Natural killer cell (primary cell): ENCODE results near the gene CMBL. TPM values are rescaled to one million over a fixed set of nuclear protein-coding genes. Genes with fewer than 3 reads are reported as not detected.
"Not testable (repeated sequence)": the region's sequence is repeated elsewhere in the genome, so short reads cannot be mapped to it uniquely, and the experiment has no call there.

Experiments
- ATAC-seq, 3 donors: fragments of 150-1000 bp in 2 of 3; fragments of 200-7000 bp in 1 of 3; cut with Tn5 transposase; 1 replicate in 1 of 3; 2 replicates in 2 of 3; pipeline ENCODE4 v1.10.0; 2021; ENCODE audit warnings: mild to moderate bottlenecking in 2 of 3, moderate library complexity in 2 of 3
- DNase-seq, 2 donors: peaks; one replicate each; pipeline versions ENCODE4 v3.0.0 to v3.0.0-alpha.2; 2013 to 2021; ENCODE audit warnings: mixed read lengths in 1 of 2
- H3K27ac ChIP-seq: one replicate; pipeline ENCODE4 v1.5.1; 2013; ENCODE audit warnings: mild to moderate bottlenecking, low read length
- H3K27me3 ChIP-seq: one replicate; pipeline ENCODE4 v1.6.1; 2013; ENCODE audit warnings: low read length; ENCODE audit not compliant: control insufficient read depth, insufficient read depth
- H3K36me3 ChIP-seq: one replicate; pipeline ENCODE4 v1.6.1; 2013; ENCODE audit warnings: low read length; ENCODE audit not compliant: control insufficient read depth, insufficient read depth
- H3K4me1 ChIP-seq: one replicate; pipeline ENCODE4 v1.6.1; 2013; ENCODE audit warnings: low read length; ENCODE audit not compliant: control insufficient read depth, insufficient read depth
- H3K4me3 ChIP-seq: one replicate; pipeline ENCODE4 v1.5.1; 2013; ENCODE audit warnings: low read length
- H3K9me3 ChIP-seq: one replicate; pipeline ENCODE4 v1.6.1; 2013; ENCODE audit warnings: low read length; ENCODE audit not compliant: control insufficient read depth, insufficient read depth
- H3K27ac Mint-ChIP-seq, 2 donors: one replicate each; pipeline ENCODE4 v1.8.0; 2022; ENCODE audit warnings: mild to moderate bottlenecking in 2 of 2, mixed read lengths in 2 of 2, moderate library complexity in 1 of 2
- H3K27me3 Mint-ChIP-seq, 2 donors: one replicate each; pipeline ENCODE4 v1.8.0; 2022; ENCODE audit warnings: low read depth in 2 of 2, mixed read lengths in 2 of 2
- H3K36me3 Mint-ChIP-seq: one replicate; pipeline ENCODE4 v1.8.0; 2022; ENCODE audit warnings: mixed read lengths
- H3K4me1 Mint-ChIP-seq, 2 donors: one replicate each; pipeline ENCODE4 v1.8.0; 2022; ENCODE audit warnings: mixed read lengths in 2 of 2
- H3K4me3 Mint-ChIP-seq: one replicate; pipeline ENCODE4 v1.8.0; 2022; ENCODE audit warnings: mild to moderate bottlenecking, moderate library complexity, mixed read lengths
- H3K9me3 Mint-ChIP-seq, 2 donors: one replicate each; pipeline ENCODE4 v1.8.0; 2022; ENCODE audit warnings: mixed read lengths in 2 of 2
- CTCF ChIP-seq: fragments of 200-600 bp; IDR thresholded peaks from one replicate; pipeline ENCODE4 v1.8.0; 2022; ENCODE audit warnings: antibody characterized with exemption
- WGBS: methylation state at CpG from one replicate; pipeline ENCODE4 v1.1.7; 2013; ENCODE audit warnings: missing lambda C conversion rate; ENCODE audit not compliant: insufficient coverage; 5-methylcytosine and 5-hydroxymethylcytosine counted together
- intact Hi-C: fragments of 100-400 bp; cut with micrococcal nuclease; formaldehyde crosslinking; loops from one replicate; pipeline ENCODE4 v1.14.2; 2022
- total RNA-seq, 4 donors: library from RNA; stranded (reverse); fragments of 120-200 nt in 1 of 4; gene quantifications; one replicate each; pipeline versions ENCODE4 v1.2.3 to v1.2.4, GENCODE V29; 2013 to 2022

CMBL gene
- total RNA-seq, 3 donors from 2014 or later (not counting 1 experiment from before 2014, with no cell fraction given) = 0.45 to 1.0 TPM; not detected in 1

GRCh38 chr5:10275991-10276390, 31.7 kb downstream of the CMBL start:
- intact Hi-C loops = no loop called here
- H3K9me3 Mint-ChIP-seq = no peaks in the 10 kb centered on the region
- Histone ChIP-seq H3K27ac (no peak overlapping the region), H3K4me3 (no peak overlapping the region), H3K9me3 (no peaks in the 10 kb centered on the region), H3K36me3 (no peaks in the 10 kb centered on the region), H3K4me1 (peaks cover 2% of the 10 kb centered on the region), H3K27me3 (no peaks in the 10 kb centered on the region)
- peaks cover 5 to 12% of the 10 kb centered on the region in 2 donors for H3K4me1 Mint-ChIP-seq
- no peak overlapping the region for H3K4me3 Mint-ChIP-seq
- no peak for TF ChIP-seq CTCF
- H3K36me3 Mint-ChIP-seq = no peaks in the 10 kb centered on the region
- H3K27me3 Mint-ChIP-seq = peaks cover 19% of the 10 kb centered on the region in 2 donors
- ATAC-seq (no peak), DNase-seq (no peak)
- WGBS = 93% methylated on average over 9 of the region's 9 CpGs
- H3K27ac Mint-ChIP-seq = no peak overlapping the region

DNA sequence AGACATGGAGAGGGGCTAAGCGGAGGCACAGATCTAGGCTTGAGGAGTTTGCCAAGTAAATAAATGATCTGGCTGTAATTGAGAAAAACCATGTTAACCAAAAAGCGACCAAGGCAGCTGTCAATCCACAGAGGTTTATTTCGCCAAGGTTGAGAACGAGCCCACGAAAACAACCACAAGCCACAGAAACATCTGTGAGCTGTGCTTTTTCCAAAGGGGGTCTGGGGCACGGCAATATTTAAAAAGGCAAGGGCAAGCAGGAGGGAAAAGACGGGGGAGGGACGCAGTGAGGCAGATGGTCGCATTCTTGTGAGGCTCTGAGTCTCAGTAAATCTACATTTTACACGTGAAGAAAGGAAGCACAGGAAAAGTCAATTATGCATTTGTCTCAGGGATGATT, 32.2 kb downstream of the CMBL start:
- DNase-seq (no peak), ATAC-seq (no peak)
- H3K27ac Mint-ChIP-seq = no peak overlapping the region
- TF ChIP-seq CTCF = no peak
- peaks cover 5 to 12% of the 10 kb centered on the region in 2 donors for H3K4me1 Mint-ChIP-seq
- H3K36me3 ChIP-seq = no peaks in the 10 kb centered on the region
- 14% methylated on average over 9 of the region's 10 CpGs for WGBS
- no peaks in the 10 kb centered on the region for H3K27me3 ChIP-seq
- no peak overlapping the region for H3K4me3 Mint-ChIP-seq
- H3K9me3 ChIP-seq = no peaks in the 10 kb centered on the region
- peaks cover 19% of the 10 kb centered on the region in 2 donors for H3K27me3 Mint-ChIP-seq
- H3K4me3 ChIP-seq = no peak overlapping the region
- intact Hi-C loops = no loop called here
- H3K27ac ChIP-seq = no peak overlapping the region
- no peaks in the 10 kb centered on the region for H3K36me3 Mint-ChIP-seq
- no peaks in the 10 kb centered on the region for H3K9me3 Mint-ChIP-seq
- H3K4me1 ChIP-seq = peaks cover 2% of the 10 kb centered on the region

- H3K4me3 ChIP-seq, DNase-seq, H3K27ac Mint-ChIP-seq, H3K4me1 ChIP-seq, intact Hi-C loops, H3K9me3 ChIP-seq, H3K36me3 Mint-ChIP-seq, H3K36me3 ChIP-seq, ATAC-seq, H3K4me3 Mint-ChIP-seq, H3K9me3 Mint-ChIP-seq, H3K27ac ChIP-seq, H3K27me3 ChIP-seq: not testable (repeated sequence)
- H3K4me1 Mint-ChIP-seq = peaks cover 5 to 12% of the 10 kb centered on the region in 2 donors
- peaks cover 13 to 19% of the 10 kb centered on the region in 2 donors for H3K27me3 Mint-ChIP-seq
- 80% methylated on average over 3 of the region's 6 CpGs for WGBS
These were observed 34.9 kb downstream of the CMBL start for GRCh38 chr5:10272875-10273209.

DNA sequence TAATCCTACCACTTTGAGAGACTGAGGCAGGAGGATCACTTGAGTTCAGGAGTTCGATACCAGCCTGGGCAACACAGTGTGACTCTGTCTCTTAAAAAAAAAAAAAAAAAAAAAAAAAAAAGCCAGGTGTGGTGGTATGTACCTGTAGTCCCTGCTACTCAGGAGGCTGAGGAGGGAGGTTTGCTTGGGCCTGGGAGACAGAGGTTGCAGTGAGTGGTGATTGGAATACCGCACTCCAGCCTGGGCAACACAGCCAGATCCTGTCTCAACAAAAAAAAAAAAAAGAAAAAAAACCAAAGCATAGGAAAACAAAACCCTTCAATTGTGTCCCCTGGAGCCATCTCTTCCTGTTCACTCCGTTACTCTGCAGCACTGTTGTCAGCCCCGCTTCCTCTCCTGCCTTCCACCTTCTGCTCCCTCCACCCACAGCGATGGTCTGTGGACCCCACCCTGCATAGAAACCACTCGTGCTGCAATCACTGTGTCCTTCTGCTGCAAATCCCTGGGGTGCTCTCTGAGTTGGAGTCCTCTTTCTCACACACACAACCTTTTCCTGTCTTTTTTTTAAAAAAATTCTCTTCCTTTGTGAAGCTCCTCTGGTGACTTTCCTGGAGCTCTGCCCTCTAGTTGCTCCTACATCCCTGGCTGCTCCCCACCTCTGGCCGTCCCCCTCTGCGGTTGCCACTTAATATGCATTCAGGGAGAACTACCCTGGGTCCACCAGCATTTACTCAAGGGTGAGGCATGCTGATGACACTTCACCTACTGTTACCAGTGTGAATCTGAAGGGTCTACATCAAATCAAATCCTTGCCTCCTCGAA, 35.4 kb downstream of the CMBL start:
- Histone ChIP-seq H3K4me1 (peaks cover 2% of the 10 kb centered on the region), H3K4me3 (no peak overlapping the region), H3K36me3 (no peaks in the 10 kb centered on the region), H3K9me3 (no peaks in the 10 kb centered on the region), H3K27me3 (no peaks in the 10 kb centered on the region), H3K27ac (no peak overlapping the region)
- Mint-ChIP-seq H3K9me3 (no peaks in the 10 kb centered on the region), H3K36me3 (no peaks in the 10 kb centered on the region), H3K4me3 (no peak overlapping the region), H3K27ac (no peak overlapping the region), H3K4me1 (peaks cover 5 to 12% of the 10 kb centered on the region in 2 donors), H3K27me3 (peaks cover 13 to 19% of the 10 kb centered on the region in 2 donors)
- TF ChIP-seq CTCF = no peak
- WGBS = 63% methylated on average over 9 of the region's 9 CpGs
- intact Hi-C loops = no loop called here
- no peak for ATAC-seq
- no peak for DNase-seq
